ENCODE results near the gene TRAK1.
"Not testable (repeated sequence)": the region's sequence is repeated elsewhere in the genome, so short reads cannot be mapped to it uniquely, and the experiment has no call there.

TRAK1 gene, protein sequence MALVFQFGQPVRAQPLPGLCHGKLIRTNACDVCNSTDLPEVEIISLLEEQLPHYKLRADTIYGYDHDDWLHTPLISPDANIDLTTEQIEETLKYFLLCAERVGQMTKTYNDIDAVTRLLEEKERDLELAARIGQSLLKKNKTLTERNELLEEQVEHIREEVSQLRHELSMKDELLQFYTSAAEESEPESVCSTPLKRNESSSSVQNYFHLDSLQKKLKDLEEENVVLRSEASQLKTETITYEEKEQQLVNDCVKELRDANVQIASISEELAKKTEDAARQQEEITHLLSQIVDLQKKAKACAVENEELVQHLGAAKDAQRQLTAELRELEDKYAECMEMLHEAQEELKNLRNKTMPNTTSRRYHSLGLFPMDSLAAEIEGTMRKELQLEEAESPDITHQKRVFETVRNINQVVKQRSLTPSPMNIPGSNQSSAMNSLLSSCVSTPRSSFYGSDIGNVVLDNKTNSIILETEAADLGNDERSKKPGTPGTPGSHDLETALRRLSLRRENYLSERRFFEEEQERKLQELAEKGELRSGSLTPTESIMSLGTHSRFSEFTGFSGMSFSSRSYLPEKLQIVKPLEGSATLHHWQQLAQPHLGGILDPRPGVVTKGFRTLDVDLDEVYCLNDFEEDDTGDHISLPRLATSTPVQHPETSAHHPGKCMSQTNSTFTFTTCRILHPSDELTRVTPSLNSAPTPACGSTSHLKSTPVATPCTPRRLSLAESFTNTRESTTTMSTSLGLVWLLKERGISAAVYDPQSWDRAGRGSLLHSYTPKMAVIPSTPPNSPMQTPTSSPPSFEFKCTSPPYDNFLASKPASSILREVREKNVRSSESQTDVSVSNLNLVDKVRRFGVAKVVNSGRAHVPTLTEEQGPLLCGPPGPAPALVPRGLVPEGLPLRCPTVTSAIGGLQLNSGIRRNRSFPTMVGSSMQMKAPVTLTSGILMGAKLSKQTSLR

DNA sequence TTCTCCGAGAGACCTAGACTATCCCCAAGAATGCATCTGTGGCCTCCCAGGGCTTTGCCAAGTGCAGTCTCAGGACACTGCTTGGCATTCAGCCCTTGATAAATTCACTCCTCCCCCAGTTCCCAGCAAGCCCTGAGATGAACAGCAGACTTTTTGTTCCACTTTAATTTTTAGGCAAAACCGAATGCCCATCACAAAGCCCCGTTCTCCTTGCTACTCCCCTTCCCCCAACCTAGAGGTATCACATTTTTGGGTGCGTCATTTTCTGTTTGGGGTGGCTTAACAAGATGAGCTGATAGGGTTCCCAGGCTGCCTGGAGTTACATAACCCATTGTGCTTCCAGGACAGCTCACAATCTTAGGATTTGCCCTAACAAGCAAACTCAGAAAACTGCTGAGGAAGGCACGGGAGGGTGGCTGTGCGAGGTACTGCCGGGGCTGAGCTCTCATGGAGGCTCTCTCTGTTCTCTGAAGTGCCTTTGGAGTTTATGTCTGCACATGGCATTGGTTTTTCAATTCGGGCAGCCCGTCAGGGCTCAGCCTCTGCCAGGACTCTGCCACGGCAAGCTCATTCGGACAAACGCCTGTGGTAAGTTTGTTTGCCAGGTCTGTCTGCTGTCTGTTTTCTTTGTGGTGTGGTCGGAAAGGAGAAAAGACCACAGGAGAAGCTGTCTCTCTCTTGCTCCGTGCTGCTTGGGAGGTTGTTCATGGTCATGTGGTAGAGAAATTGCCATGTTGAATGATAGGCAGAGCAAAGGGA lies at the start of gene TRAK1:
Gene TRAK1 (plus strand): TSS at position 385 of the 759 bp plus-strand sequence. CDS start 113 bp downstream, at position 498.
- H3K4me3 ChIP-seq (ENCODE audit: low read depth, low read length), result peak within 1 kb of the TSS; percentile 18

DNA sequence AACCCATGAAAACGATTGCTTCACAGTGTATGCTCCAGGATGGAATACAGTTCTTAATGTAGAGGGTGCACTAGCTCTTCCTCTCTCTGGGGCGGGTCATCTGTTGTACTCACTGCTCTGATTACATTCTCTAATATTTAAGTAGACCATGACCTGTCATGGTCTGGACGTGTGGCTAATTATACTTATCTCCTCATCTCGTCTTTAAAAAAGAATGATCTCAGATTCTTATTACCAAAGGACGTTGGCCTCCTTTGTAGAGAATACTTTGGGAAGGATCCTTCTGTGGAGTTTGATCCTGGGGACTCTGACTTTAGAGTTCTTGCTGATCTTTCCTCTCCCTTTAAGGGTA lies 48.4 kb upstream of the TRAK1 start:
- H3K4me3 ChIP-seq (ENCODE audit: low read depth, low read length), result no peak overlapping the region
- TF ChIP-seq, protein P1, sequence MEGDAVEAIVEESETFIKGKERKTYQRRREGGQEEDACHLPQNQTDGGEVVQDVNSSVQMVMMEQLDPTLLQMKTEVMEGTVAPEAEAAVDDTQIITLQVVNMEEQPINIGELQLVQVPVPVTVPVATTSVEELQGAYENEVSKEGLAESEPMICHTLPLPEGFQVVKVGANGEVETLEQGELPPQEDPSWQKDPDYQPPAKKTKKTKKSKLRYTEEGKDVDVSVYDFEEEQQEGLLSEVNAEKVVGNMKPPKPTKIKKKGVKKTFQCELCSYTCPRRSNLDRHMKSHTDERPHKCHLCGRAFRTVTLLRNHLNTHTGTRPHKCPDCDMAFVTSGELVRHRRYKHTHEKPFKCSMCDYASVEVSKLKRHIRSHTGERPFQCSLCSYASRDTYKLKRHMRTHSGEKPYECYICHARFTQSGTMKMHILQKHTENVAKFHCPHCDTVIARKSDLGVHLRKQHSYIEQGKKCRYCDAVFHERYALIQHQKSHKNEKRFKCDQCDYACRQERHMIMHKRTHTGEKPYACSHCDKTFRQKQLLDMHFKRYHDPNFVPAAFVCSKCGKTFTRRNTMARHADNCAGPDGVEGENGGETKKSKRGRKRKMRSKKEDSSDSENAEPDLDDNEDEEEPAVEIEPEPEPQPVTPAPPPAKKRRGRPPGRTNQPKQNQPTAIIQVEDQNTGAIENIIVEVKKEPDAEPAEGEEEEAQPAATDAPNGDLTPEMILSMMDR (IDR thresholded peaks at IDR 0.05; ENCODE audit: low read depth, low read length, missing control alignments), result no peak
- in situ Hi-C loops (cut with HindIII; ENCODE audit: low sequenced_read_pairs), result no loop called here
- no peak for DNase-seq (ENCODE audit: low read depth)

More for the DNA sequence above, at the start of gene TRAK1:
- TF ChIP-seq, protein P1 (IDR thresholded peaks at IDR 0.05; ENCODE audit: low read depth, low read length, missing control alignments), result no peak
- DNase-seq (ENCODE audit: low read depth), result peak; percentile 81
- in situ Hi-C loops (cut with HindIII; ENCODE audit: low sequenced_read_pairs), result no loop called here

- H3K4me3 ChIP-seq (ENCODE audit: low read depth, low read length), result no peak overlapping the region
- DNase-seq (ENCODE audit: low read depth), result no peak
- in situ Hi-C loops (cut with HindIII; ENCODE audit: low sequenced_read_pairs), result no loop called here
- TF ChIP-seq, protein P1 (IDR thresholded peaks at IDR 0.05; ENCODE audit: low read depth, low read length, missing control alignments), result no peak
Measured at GRCh38 chr3:42043099-42043813, 47.9 kb upstream of the TRAK1 start.

GRCh38 chr3:42045708-42046243 lies 45.4 kb upstream of the TRAK1 start:
- TF ChIP-seq, protein P1 (IDR thresholded peaks at IDR 0.05; ENCODE audit: low read depth, low read length, missing control alignments), result no peak
- no peak overlapping the region for H3K4me3 ChIP-seq (ENCODE audit: low read depth, low read length)
- in situ Hi-C loops (cut with HindIII; ENCODE audit: low sequenced_read_pairs), result no loop called here
- no peak for DNase-seq (ENCODE audit: low read depth)

DNA sequence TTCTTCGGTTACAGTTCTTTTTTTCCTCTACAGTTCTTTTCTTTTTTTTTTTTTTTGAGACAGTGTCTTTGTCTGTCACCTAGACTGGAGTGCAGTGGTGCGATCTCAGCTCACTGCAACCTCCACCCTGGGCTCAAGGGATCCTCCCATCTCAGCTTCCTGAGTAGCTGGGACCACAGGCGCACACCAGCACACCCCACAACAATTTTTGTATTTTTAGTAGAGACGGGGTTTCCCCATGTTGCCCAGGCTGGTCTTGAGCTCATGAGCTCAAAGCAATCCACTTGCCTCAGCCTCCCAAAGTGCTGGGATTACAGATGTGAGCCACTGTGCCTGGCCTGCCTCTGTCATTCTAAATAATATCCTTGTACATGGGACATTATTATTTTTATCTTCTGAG lies 42.6 kb upstream of the TRAK1 start:
- in situ Hi-C loops (cut with HindIII; ENCODE audit: low sequenced_read_pairs); DNase-seq (ENCODE audit: low read depth): not testable (repeated sequence)

GRCh38 chr3:42050126-42050525 lies 41.0 kb upstream of the TRAK1 start:
- in situ Hi-C loops (cut with HindIII; ENCODE audit: low sequenced_read_pairs), result no loop called here
- DNase-seq (ENCODE audit: low read depth), result no peak
- no peak overlapping the region for H3K4me3 ChIP-seq (ENCODE audit: low read depth, low read length)
- TF ChIP-seq, protein P1 (IDR thresholded peaks at IDR 0.05; ENCODE audit: low read depth, low read length, missing control alignments), result no peak

More for the DNA sequence above, 42.6 kb upstream of the TRAK1 start:
- not testable (repeated sequence) for H3K4me3 ChIP-seq (ENCODE audit: low read depth, low read length)
